ENCODE measurements around the gene DHRS1.
"Not testable (repeated sequence)": the region's sequence is repeated elsewhere in the genome, so short reads cannot be mapped to it uniquely, and the experiment has no call there.

The DHRS1 gene

GRCh38 chr14:24261969-24262327 lies 37.6 kb downstream of the DHRS1 start:
- no peak for DNase-seq

GRCh38 chr14:24261256-24261968 lies 38.2 kb downstream of the DHRS1 start:
- no peak for DNase-seq

GRCh38 chr14:24260780-24261157 lies 38.8 kb downstream of the DHRS1 start:
- DNase-seq, result no peak

- DNase-seq, result no peak
These were observed 39.4 kb downstream of the DHRS1 start for GRCh38 chr14:24260026-24260779.

GRCh38 chr14:24259282-24260025 lies 40.1 kb downstream of the DHRS1 start:
- no peak for DNase-seq

GRCh38 chr14:24258548-24259265 lies 40.9 kb downstream of the DHRS1 start:
- no peak for DNase-seq

GRCh38 chr14:24258119-24258518 lies 41.5 kb downstream of the DHRS1 start:
- no peak for DNase-seq

GRCh38 chr14:24256960-24257359 lies 42.6 kb downstream of the DHRS1 start:
- DNase-seq, result no peak

GRCh38 chr14:24255931-24256711 lies 43.5 kb downstream of the DHRS1 start:
- DNase-seq, result no peak

- DNase-seq, result no peak
These were observed 44.1 kb downstream of the DHRS1 start for GRCh38 chr14:24255438-24255837.

- DNase-seq, result no peak
These were observed 44.8 kb downstream of the DHRS1 start for GRCh38 chr14:24254630-24255392.

- DNase-seq, result no peak
These were observed 45.6 kb downstream of the DHRS1 start for GRCh38 chr14:24253936-24254335.

- DNase-seq, result no peak
These were observed 47.1 kb downstream of the DHRS1 start for GRCh38 chr14:24252289-24253124.

GRCh38 chr14:24251880-24252288 lies 47.7 kb downstream of the DHRS1 start:
- no peak for DNase-seq

- DNase-seq, result no peak
These were observed 49.2 kb downstream of the DHRS1 start for GRCh38 chr14:24250354-24250753.

GRCh38 chr14:24249230-24250021 lies 50.2 kb downstream of the DHRS1 start:
- DNase-seq, result no peak

GRCh38 chr14:24247422-24247821 lies 52.2 kb downstream of the DHRS1 start:
- DNase-seq, result no peak

GRCh38 chr14:24246765-24247212 lies 52.8 kb downstream of the DHRS1 start:
- DNase-seq, result no peak

- DNase-seq, result not testable (repeated sequence)
These were observed 54.2 kb downstream of the DHRS1 start for GRCh38 chr14:24245350-24245749.
